Natural killer cell (primary cell): Measurements from ENCODE around the gene FYN. TPM values are rescaled to one million over a fixed set of nuclear protein-coding genes. Genes with fewer than 3 reads are reported as not detected.

Experiments
- ATAC-seq, 3 donors: fragments of 150-1000 bp in 2 of 3; fragments of 200-7000 bp in 1 of 3; cut with Tn5 transposase; 1 replicate in 1 of 3; 2 replicates in 2 of 3; pipeline ENCODE4 v1.10.0; 2021; ENCODE audit warnings: mild to moderate bottlenecking in 2 of 3, moderate library complexity in 2 of 3
- DNase-seq, 2 donors: peaks; one replicate each; pipeline versions ENCODE4 v3.0.0 to v3.0.0-alpha.2; 2013 to 2021; ENCODE audit warnings: mixed read lengths in 1 of 2
- H3K27ac ChIP-seq: one replicate; pipeline ENCODE4 v1.5.1; 2013; ENCODE audit warnings: mild to moderate bottlenecking, low read length
- H3K27me3 ChIP-seq: one replicate; pipeline ENCODE4 v1.6.1; 2013; ENCODE audit warnings: low read length; ENCODE audit not compliant: control insufficient read depth, insufficient read depth
- H3K36me3 ChIP-seq: one replicate; pipeline ENCODE4 v1.6.1; 2013; ENCODE audit warnings: low read length; ENCODE audit not compliant: control insufficient read depth, insufficient read depth
- H3K4me1 ChIP-seq: one replicate; pipeline ENCODE4 v1.6.1; 2013; ENCODE audit warnings: low read length; ENCODE audit not compliant: control insufficient read depth, insufficient read depth
- H3K4me3 ChIP-seq: one replicate; pipeline ENCODE4 v1.5.1; 2013; ENCODE audit warnings: low read length
- H3K9me3 ChIP-seq: one replicate; pipeline ENCODE4 v1.6.1; 2013; ENCODE audit warnings: low read length; ENCODE audit not compliant: control insufficient read depth, insufficient read depth
- H3K27ac Mint-ChIP-seq, 2 donors: one replicate each; pipeline ENCODE4 v1.8.0; 2022; ENCODE audit warnings: mild to moderate bottlenecking in 2 of 2, mixed read lengths in 2 of 2, moderate library complexity in 1 of 2
- H3K27me3 Mint-ChIP-seq, 2 donors: one replicate each; pipeline ENCODE4 v1.8.0; 2022; ENCODE audit warnings: low read depth in 2 of 2, mixed read lengths in 2 of 2
- H3K36me3 Mint-ChIP-seq: one replicate; pipeline ENCODE4 v1.8.0; 2022; ENCODE audit warnings: mixed read lengths
- H3K4me1 Mint-ChIP-seq, 2 donors: one replicate each; pipeline ENCODE4 v1.8.0; 2022; ENCODE audit warnings: mixed read lengths in 2 of 2
- H3K4me3 Mint-ChIP-seq: one replicate; pipeline ENCODE4 v1.8.0; 2022; ENCODE audit warnings: mild to moderate bottlenecking, moderate library complexity, mixed read lengths
- H3K9me3 Mint-ChIP-seq, 2 donors: one replicate each; pipeline ENCODE4 v1.8.0; 2022; ENCODE audit warnings: mixed read lengths in 2 of 2
- WGBS: methylation state at CpG from one replicate; pipeline ENCODE4 v1.1.7; 2013; ENCODE audit warnings: missing lambda C conversion rate; ENCODE audit not compliant: insufficient coverage; 5-methylcytosine and 5-hydroxymethylcytosine counted together
- intact Hi-C: fragments of 100-400 bp; cut with micrococcal nuclease; formaldehyde crosslinking; loops from one replicate; pipeline ENCODE4 v1.14.2; 2022
- total RNA-seq, 4 donors: library from RNA; stranded (reverse); fragments of 120-200 nt in 1 of 4; gene quantifications; one replicate each; pipeline versions ENCODE4 v1.2.3 to v1.2.4, GENCODE V29; 2013 to 2022
- TF ChIP-seq, protein P1 (sequence below): fragments of 200-600 bp; IDR thresholded peaks from one replicate; pipeline ENCODE4 v1.8.0; 2022; ENCODE audit warnings: antibody characterized with exemption

FYN gene
- total RNA-seq, 3 donors from 2014 or later (not counting 1 experiment from before 2014, with no cell fraction given) = 616 to 757 (median 713) TPM

DNA sequence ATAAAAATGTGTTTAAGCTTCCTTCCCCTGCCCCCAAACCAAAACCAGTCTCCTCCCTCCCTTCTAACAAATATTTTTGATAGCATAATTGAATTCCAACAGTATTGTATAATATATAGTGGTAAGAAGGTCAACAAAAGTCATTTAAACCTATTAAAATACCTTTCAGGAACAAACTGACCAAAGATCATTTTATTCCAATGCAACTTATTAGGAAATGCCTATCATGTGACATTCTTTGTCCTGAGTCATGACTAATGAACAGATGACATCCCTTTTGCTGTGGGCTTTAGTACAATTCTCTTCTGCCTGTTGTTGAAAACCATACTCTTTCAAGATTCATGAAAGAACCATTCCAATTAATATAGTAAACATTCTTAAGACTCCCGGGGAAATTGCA, 216.1 kb downstream of the FYN start:
- Mint-ChIP-seq H3K4me3 (no peak overlapping the region), H3K27ac (peak overlapping the region; percentile 30 to 73), H3K27me3 (no peaks in the 10 kb centered on the region), H3K4me1 (peaks cover 0 to 5% of the 10 kb centered on the region in 2 donors), H3K36me3 (peaks cover 4% of the 10 kb centered on the region), H3K9me3 (no peaks in the 10 kb centered on the region)
- DNase-seq (no peak), ATAC-seq (no peak)
- H3K4me3 ChIP-seq = no peak overlapping the region
- H3K36me3 ChIP-seq = peaks cover 33% of the 10 kb centered on the region
- TF ChIP-seq, protein P1, sequence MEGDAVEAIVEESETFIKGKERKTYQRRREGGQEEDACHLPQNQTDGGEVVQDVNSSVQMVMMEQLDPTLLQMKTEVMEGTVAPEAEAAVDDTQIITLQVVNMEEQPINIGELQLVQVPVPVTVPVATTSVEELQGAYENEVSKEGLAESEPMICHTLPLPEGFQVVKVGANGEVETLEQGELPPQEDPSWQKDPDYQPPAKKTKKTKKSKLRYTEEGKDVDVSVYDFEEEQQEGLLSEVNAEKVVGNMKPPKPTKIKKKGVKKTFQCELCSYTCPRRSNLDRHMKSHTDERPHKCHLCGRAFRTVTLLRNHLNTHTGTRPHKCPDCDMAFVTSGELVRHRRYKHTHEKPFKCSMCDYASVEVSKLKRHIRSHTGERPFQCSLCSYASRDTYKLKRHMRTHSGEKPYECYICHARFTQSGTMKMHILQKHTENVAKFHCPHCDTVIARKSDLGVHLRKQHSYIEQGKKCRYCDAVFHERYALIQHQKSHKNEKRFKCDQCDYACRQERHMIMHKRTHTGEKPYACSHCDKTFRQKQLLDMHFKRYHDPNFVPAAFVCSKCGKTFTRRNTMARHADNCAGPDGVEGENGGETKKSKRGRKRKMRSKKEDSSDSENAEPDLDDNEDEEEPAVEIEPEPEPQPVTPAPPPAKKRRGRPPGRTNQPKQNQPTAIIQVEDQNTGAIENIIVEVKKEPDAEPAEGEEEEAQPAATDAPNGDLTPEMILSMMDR = no peak
- no peaks in the 10 kb centered on the region for H3K27me3 ChIP-seq
- H3K9me3 ChIP-seq = no peaks in the 10 kb centered on the region
- WGBS = 92% methylated on average over 1 of the region's 1 CpG
- H3K4me1 ChIP-seq = no peaks in the 10 kb centered on the region
- intact Hi-C loops = no loop called here
- H3K27ac ChIP-seq = no peak overlapping the region

DNA sequence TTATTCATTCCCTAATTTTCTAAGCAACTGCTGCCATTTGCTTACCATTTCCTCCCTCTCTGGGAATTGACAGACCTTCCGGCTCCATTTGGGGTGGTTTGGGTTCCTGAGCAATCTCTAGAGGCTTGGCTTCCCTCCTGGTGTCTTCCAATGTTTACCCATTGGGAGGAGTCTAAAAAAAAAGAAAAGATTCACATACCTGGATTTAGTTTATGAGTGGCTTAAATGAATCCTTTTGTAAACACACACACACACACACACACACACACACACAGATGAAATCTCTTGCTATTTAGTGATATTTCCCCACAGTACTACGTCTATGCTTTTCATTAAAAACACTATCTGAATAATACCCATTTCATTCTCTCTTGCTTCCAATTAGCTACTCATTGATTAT, 219.3 kb downstream of the FYN start:
- no peak overlapping the region for H3K4me3 ChIP-seq
- H3K27ac ChIP-seq = no peak overlapping the region
- H3K9me3 ChIP-seq = no peaks in the 10 kb centered on the region
- H3K27me3 ChIP-seq = no peaks in the 10 kb centered on the region
- H3K4me1 Mint-ChIP-seq = peaks cover 0 to 5% of the 10 kb centered on the region in 2 donors
- H3K36me3 Mint-ChIP-seq = peaks cover 15% of the 10 kb centered on the region
- H3K4me1 ChIP-seq = no peaks in the 10 kb centered on the region
- peaks cover 21% of the 10 kb centered on the region for H3K36me3 ChIP-seq
- TF ChIP-seq, protein P1 = no peak
- H3K9me3 Mint-ChIP-seq = no peaks in the 10 kb centered on the region
- DNase-seq (no peak), ATAC-seq (no peak)
- no peak overlapping the region for H3K4me3 Mint-ChIP-seq
- no peak overlapping the region for H3K27ac Mint-ChIP-seq
- WGBS = 75% methylated on average over 1 of the region's 2 CpGs
- H3K27me3 Mint-ChIP-seq = no peaks in the 10 kb centered on the region
- intact Hi-C loops = no loop called here

DNA sequence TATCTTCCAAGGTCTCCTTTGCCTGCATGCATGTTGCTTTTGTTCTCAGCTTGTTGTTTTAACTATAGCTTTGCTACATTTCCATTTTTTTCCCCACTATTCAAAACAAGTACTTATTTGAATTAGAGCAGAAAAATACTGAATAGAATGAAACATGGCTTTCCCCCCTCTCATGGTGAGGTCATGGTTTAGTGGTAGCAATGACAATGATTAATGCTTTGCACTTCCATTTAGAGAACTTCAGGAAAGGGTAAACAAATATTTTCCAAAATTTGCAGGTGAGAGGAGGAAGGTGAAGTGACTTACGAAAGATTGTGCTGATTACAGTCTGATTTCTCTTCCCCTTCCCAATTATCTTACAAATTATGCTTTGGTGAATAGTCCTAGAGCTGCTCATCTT, 219.8 kb downstream of the FYN start:
- no peak for ATAC-seq
- no peak overlapping the region for H3K4me3 Mint-ChIP-seq
- H3K27me3 ChIP-seq = no peaks in the 10 kb centered on the region
- H3K36me3 Mint-ChIP-seq = peaks cover 15% of the 10 kb centered on the region
- peaks cover 26% of the 10 kb centered on the region for H3K36me3 ChIP-seq
- no peaks in the 10 kb centered on the region for H3K9me3 ChIP-seq
- H3K4me1 Mint-ChIP-seq = peaks cover 0 to 5% of the 10 kb centered on the region in 2 donors
- WGBS = no CpG with 5 or more reads among the region's 1 CpG
- no peak overlapping the region for H3K27ac ChIP-seq
- DNase-seq = no peak
- H3K27ac Mint-ChIP-seq = peak overlapping the region in 1 of 2 donors; percentile 3
- no peaks in the 10 kb centered on the region for H3K27me3 Mint-ChIP-seq
- H3K4me3 ChIP-seq = no peak overlapping the region
- H3K9me3 Mint-ChIP-seq = no peaks in the 10 kb centered on the region
- H3K4me1 ChIP-seq = no peaks in the 10 kb centered on the region
- TF ChIP-seq, protein P1 = no peak
- intact Hi-C loops = no loop called here

DNA sequence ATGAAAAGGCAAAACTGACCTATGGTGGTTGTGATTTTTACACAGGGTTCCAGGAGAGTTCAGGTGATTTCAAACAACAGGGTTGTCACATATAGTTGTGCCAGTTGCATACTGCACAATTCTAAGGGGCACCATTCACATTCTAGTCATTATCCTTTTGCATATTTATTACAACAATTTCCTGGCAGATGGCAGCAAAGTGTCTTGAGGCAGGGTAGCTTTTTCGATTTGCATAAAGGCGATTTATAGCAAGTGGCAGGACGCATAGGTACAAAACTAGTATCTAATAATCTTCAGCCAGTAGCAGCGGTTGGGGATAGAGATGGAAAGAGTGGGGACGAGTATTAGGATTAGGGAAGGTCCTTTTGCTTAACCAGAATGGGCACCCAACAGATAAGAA, 221.1 kb downstream of the FYN start:
- no peak overlapping the region for H3K4me3 ChIP-seq
- WGBS = 92% methylated on average over 5 of the region's 5 CpGs
- no peak overlapping the region for H3K27ac ChIP-seq
- intact Hi-C loops = no loop called here
- TF ChIP-seq, protein P1 = no peak
- H3K27me3 ChIP-seq = no peaks in the 10 kb centered on the region
- peaks cover 29% of the 10 kb centered on the region for H3K36me3 ChIP-seq
- H3K4me1 ChIP-seq = no peaks in the 10 kb centered on the region
- ATAC-seq = no peak
- H3K36me3 Mint-ChIP-seq = peaks cover 15% of the 10 kb centered on the region
- no peaks in the 10 kb centered on the region for H3K9me3 Mint-ChIP-seq
- H3K4me3 Mint-ChIP-seq = no peak overlapping the region
- H3K27ac Mint-ChIP-seq = no peak overlapping the region
- H3K4me1 Mint-ChIP-seq = peaks cover 0 to 5% of the 10 kb centered on the region in 2 donors
- DNase-seq = no peak
- H3K9me3 ChIP-seq = no peaks in the 10 kb centered on the region
- no peaks in the 10 kb centered on the region for H3K27me3 Mint-ChIP-seq
